ENCODE results near the gene CAMK2A. TPM values are rescaled to one million over a fixed set of nuclear protein-coding genes. Genes with fewer than 3 reads are reported as not detected.

The CAMK2A gene
- total RNA-seq, 3 donors from 2014 or later (not counting 1 experiment from before 2014, with no cell fraction given), result 0.38 TPM; not detected in 2

DNA sequence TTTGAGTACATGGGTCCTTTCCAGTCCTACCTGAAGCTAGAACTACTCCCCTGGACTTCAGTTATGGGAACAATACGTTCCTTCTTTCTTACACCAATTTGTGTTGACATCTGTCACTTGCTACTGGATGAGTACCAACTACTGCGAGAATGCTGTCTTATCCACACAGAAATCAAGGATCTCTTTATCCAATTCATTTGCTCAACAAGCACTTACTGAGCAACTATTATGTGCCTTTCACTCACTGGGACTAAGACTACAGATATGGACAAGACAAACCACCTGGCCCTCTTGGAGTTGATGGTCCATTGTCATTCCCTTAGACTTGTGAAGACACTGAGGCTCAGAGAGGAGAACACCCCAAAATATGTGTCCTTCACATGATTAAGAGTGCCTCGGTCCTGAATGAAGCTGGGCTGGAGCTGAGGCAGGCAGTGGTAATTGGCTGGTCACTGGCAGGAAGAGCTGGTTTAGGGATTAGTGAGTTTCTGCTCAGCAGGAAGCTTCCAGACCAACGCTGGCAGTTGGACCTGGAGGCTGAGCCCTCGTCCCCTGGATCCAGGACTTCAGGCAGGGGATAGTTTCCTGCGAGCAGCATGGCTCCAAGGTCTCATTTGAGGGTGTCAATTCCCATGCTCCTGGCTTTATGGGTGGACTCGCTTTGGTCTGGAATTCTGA lies 21.6 kb upstream of the CAMK2A start:
- no peaks in the 10 kb centered on the region for H3K4me1 ChIP-seq (ENCODE audit: control insufficient read depth, insufficient read depth, low read length)
- peaks cover 0 to 8% of the 10 kb centered on the region in 2 donors for H3K27me3 Mint-ChIP-seq (ENCODE audit: low read depth in 2 of 2)
- H3K36me3 ChIP-seq (ENCODE audit: control insufficient read depth, insufficient read depth, low read length), result no peaks in the 10 kb centered on the region
- no peak overlapping the region for H3K27ac Mint-ChIP-seq
- 79% methylated on average over 7 of the region's 7 CpGs for WGBS (ENCODE audit: insufficient coverage)
- H3K27me3 ChIP-seq (ENCODE audit: control insufficient read depth, insufficient read depth, low read length), result no peaks in the 10 kb centered on the region
- no peak overlapping the region for H3K4me3 ChIP-seq (ENCODE audit: low read length)
- H3K27ac ChIP-seq (ENCODE audit: low read length), result no peak overlapping the region
- no peaks in the 10 kb centered on the region for H3K36me3 Mint-ChIP-seq
- H3K9me3 Mint-ChIP-seq, result no peaks in the 10 kb centered on the region
- ATAC-seq (no peak), DNase-seq (no peak)
- intact Hi-C loops (cut with micrococcal nuclease), result no loop called here
- TF ChIP-seq, protein P1, sequence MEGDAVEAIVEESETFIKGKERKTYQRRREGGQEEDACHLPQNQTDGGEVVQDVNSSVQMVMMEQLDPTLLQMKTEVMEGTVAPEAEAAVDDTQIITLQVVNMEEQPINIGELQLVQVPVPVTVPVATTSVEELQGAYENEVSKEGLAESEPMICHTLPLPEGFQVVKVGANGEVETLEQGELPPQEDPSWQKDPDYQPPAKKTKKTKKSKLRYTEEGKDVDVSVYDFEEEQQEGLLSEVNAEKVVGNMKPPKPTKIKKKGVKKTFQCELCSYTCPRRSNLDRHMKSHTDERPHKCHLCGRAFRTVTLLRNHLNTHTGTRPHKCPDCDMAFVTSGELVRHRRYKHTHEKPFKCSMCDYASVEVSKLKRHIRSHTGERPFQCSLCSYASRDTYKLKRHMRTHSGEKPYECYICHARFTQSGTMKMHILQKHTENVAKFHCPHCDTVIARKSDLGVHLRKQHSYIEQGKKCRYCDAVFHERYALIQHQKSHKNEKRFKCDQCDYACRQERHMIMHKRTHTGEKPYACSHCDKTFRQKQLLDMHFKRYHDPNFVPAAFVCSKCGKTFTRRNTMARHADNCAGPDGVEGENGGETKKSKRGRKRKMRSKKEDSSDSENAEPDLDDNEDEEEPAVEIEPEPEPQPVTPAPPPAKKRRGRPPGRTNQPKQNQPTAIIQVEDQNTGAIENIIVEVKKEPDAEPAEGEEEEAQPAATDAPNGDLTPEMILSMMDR (IDR thresholded peaks at IDR 0.05), result no peak
- peaks cover under 1 to 2% of the 10 kb centered on the region in 2 donors for H3K4me1 Mint-ChIP-seq
- no peaks in the 10 kb centered on the region for H3K9me3 ChIP-seq (ENCODE audit: control insufficient read depth, insufficient read depth, low read length)
- H3K4me3 Mint-ChIP-seq, result no peak overlapping the region

DNA sequence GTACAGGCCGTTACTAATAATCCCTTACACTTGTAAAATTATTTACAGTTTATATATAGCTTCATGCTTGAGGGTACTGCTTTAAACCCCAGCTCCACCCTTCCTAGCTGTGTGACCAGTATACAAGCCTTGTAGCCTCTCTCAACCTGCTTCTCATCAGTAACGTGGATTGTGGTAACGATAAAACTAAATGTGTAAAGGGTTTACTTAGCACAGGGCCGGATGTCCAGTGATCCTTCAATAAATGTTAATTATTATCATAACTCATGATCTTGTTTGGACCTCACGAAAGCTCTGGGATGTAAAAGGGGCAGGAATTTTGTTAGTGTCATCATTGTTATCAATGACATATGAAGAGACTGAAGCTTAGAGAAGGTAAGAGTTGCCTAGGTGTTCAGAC lies 20.7 kb upstream of the CAMK2A start:
- Histone ChIP-seq H3K27me3 (ENCODE audit: control insufficient read depth, insufficient read depth, low read length) (no peaks in the 10 kb centered on the region), H3K4me3 (ENCODE audit: low read length) (no peak overlapping the region), H3K4me1 (ENCODE audit: control insufficient read depth, insufficient read depth, low read length) (no peaks in the 10 kb centered on the region), H3K9me3 (ENCODE audit: control insufficient read depth, insufficient read depth, low read length) (no peaks in the 10 kb centered on the region), H3K27ac (ENCODE audit: low read length) (no peak overlapping the region), H3K36me3 (ENCODE audit: control insufficient read depth, insufficient read depth, low read length) (no peaks in the 10 kb centered on the region)
- no peak overlapping the region for H3K27ac Mint-ChIP-seq
- H3K4me1 Mint-ChIP-seq, result peaks cover 10 to 11% of the 10 kb centered on the region in 2 donors
- intact Hi-C loops (cut with micrococcal nuclease), result no loop called here
- no peaks in the 10 kb centered on the region for H3K9me3 Mint-ChIP-seq
- TF ChIP-seq, protein P1 (IDR thresholded peaks at IDR 0.05), result no peak
- no peaks in the 10 kb centered on the region for H3K36me3 Mint-ChIP-seq
- no peak for DNase-seq
- H3K4me3 Mint-ChIP-seq, result no peak overlapping the region
- WGBS (ENCODE audit: insufficient coverage), result 100% methylated on average over 1 of the region's 5 CpGs
- H3K27me3 Mint-ChIP-seq (ENCODE audit: low read depth in 2 of 2), result peaks cover 0 to 8% of the 10 kb centered on the region in 2 donors
- no peak for ATAC-seq

DNA sequence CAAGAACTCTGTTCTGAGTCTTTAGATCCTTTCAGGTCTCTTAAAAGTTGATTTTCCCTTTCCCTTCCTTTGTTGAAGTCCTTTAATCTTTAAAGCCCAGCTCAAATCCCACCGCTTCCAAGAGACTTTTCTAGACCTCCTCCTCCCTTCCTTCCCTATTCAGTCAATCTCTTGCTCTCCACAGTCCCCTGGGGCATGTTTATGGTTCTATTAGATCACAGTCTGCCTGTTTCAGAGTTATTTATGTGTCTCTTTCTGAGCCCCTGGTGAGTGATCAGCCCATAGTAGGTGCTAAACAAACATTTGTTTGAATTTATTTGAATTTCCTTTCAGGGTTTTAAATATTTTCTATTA lies 20.3 kb upstream of the CAMK2A start:
- peaks cover 0 to 8% of the 10 kb centered on the region in 2 donors for H3K27me3 Mint-ChIP-seq (ENCODE audit: low read depth in 2 of 2)

More for the DNA sequence above, 20.3 kb upstream of the CAMK2A start:
- peaks cover 11% of the 10 kb centered on the region in 2 donors for H3K4me1 Mint-ChIP-seq
- no peak for ATAC-seq
- no peak overlapping the region for H3K27ac Mint-ChIP-seq
- H3K4me3 ChIP-seq (ENCODE audit: low read length), result no peak overlapping the region
- no peaks in the 10 kb centered on the region for H3K4me1 ChIP-seq (ENCODE audit: control insufficient read depth, insufficient read depth, low read length)
- 73% methylated on average over 1 of the region's 1 CpG for WGBS (ENCODE audit: insufficient coverage)
- H3K27me3 ChIP-seq (ENCODE audit: control insufficient read depth, insufficient read depth, low read length), result no peaks in the 10 kb centered on the region
- H3K9me3 ChIP-seq (ENCODE audit: control insufficient read depth, insufficient read depth, low read length), result no peaks in the 10 kb centered on the region
- no peaks in the 10 kb centered on the region for H3K9me3 Mint-ChIP-seq
- no peak overlapping the region for H3K4me3 Mint-ChIP-seq
- no peak overlapping the region for H3K27ac ChIP-seq (ENCODE audit: low read length)
- H3K36me3 ChIP-seq (ENCODE audit: control insufficient read depth, insufficient read depth, low read length), result no peaks in the 10 kb centered on the region
- DNase-seq, result no peak
- no peaks in the 10 kb centered on the region for H3K36me3 Mint-ChIP-seq
- TF ChIP-seq, protein P1 (IDR thresholded peaks at IDR 0.05), result no peak
- intact Hi-C loops (cut with micrococcal nuclease), result no loop called here
